Measurements from ENCODE around the gene CDC20B.
A peak's percentile ranks its signal among the peaks of the same experiment; 100 is the strongest.

CDC20B gene, protein sequence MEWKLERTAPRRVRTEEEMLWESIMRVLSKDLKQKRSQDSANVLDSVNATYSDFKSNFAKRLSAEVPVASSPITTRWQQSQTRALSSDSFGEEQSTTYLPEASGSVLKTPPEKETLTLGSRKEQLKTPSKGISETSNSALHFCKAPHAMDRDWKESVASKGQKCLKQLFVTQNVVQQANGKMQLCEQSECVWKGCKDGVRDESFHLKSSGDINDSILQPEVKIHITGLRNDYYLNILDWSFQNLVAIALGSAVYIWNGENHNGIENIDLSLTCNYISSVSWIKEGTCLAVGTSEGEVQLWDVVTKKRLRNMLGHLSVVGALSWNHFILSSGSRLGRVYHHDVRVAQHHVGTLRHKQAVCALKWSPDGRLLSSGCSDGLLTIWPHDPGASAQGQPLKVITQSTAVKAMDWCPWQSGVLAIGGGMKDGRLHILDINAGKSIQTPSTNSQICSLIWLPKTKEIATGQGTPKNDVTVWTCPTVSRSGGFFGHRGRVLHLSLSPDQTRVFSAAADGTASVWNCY

DNA sequence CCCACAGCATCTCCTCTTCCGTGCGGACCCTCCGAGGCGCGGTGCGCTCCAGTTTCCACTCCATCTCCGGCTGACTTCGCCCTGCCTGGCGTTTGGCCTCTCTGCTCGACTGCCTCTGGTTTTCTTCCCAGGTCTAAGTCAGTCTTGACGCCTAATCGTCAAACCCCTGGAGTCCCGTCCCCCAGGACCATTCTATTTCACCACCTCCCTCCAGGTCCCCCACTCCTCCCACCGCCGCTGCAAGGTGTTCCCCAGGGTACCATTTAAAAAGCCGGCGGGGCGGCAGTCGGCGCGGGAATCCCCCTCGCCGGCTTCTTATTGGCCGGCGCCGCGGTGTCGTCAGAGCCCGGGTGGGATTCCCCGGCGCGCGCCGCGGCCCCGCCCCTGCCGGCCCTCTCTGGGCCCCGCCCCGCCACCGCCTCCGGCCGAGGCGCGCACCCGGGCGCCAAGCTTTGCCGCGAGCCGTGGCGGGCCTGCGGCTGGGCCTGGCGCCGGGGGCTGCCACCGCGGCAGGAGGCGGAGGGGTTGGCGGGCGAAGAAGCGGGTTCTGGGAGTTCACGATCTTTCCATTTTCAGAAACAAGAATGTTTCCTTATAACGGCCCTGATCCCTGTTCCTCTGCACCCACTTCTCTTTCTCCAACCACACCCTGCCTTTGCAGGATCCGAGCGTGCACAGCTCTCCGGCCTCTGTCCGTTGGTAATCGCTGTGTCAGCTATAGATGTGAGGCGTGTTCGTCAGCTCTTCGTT, at the start of gene CDC20B:
CDC20B (minus strand) TSS at position 241 of the 750 bp plus-strand sequence; CDS start at position 64, 177 bp downstream.
- peak; percentile 98 for DNase-seq

DNA sequence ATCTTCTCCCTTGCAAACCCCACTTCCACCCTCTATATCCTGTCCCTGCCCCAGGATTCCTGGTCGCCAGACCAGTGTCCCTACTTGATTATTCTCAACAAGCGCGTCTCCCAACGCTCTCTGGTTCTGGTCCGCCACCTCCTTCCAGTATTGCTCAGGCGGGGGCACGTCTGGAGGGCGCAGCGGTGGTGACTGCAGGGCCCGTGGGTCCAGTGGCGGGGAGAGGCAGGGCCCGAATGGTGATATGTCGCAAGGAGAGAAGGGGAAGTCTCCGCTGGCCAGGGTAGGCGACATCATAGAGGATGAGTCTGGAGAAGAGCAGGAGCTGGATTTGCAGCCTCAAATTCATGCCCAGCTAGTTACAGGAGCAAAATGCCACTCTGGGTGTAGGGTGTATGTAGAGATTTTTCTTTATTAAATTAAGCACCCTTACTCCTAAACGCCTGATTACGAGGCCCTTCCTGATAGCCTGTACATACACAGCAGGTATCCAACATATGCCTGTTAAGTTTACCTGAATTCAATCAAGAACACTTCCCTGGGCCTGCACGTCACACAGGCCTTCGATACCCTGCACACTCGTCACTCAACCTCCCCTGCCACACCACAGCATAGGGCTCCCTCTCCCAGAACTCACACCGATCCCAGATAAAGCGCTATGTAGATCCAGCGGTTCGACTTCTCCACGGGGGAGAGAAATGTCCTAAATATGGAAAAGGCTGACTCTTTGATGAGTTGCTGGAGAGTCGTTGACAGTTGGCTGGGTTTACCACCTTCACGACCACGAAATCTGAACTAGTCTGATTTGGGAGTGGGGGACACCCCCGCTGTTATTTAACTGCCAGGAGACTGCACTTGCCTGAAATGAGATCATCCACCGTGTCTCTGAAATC, 49.4 kb upstream of the CDC20B start:
- no peak for DNase-seq

DNA sequence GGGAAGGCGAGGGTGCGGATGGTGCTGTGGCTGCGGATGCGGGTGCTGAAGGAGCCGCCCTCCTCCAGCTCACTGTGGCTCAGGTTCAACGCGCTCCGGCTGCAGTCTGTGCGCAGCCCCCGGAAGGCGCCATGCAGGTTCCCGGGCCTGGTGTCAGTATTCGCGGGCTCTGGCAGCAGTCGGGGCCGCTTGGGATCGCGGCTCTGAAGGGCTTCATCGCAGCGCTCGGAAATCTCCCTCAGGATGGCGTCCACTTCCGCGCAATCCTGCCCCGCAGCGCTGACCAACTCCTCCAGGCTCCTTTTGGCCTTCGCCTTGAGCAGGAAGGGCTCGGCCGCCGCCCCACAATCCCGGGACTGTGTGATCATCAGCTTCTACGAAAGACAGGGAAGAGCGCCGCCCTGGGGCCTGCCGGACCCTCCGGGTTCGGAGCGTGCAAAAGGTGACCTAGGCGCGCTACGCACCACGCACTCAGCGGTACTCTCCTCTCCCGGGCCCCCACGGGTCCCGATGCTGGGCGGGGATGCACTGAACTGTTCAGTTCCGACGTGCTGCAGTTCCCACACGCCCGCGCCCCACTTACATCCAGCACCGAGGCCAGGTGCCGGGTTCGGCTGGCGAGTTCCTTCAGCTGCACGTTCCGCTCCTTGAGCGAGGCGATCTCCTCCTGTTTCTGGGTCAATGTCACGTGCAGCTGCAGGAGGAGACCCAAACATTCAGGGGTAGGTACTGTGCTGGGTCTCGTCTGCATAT, 47.6 kb upstream of the CDC20B start:
- DNase-seq = no peak

DNA sequence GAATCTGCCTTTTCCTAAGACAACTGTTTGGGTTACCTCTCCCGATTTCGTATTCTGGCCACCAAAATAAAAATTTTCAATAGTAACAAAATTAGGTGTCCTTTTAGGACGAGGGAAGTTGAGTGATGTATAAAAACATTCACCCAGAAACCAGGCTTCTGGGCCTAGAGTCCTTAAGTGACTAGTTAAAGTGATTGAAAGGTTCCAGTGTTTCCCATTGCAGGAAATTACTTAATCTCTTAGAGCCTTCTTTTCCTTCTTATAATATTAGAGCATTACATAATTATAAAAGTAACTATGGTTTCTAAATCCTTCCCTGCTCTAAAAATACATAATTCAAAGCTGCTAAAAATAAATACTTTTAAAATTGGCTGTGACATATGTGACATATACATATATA, 46.8 kb upstream of the CDC20B start:
- no peak for DNase-seq

DNA sequence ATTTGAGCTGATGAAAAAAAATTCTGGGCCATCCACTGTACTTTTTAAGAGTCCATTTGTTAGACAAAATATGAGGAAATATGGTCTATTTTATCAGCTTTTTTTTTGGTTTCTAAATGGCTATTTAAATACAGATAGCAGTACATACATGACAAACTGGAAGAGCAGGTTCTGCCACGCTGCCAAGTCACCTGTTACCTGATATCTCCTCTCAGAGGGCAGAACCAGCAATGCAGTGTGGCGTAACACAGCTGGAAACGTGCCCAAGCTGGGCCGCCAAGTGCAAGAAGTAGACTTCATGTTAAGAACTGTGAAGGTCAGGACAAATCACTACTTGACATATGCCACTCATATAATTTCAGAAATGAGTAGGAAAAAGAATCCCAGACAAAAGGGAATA, 46.0 kb upstream of the CDC20B start:
- peak; percentile 36 for DNase-seq

DNA sequence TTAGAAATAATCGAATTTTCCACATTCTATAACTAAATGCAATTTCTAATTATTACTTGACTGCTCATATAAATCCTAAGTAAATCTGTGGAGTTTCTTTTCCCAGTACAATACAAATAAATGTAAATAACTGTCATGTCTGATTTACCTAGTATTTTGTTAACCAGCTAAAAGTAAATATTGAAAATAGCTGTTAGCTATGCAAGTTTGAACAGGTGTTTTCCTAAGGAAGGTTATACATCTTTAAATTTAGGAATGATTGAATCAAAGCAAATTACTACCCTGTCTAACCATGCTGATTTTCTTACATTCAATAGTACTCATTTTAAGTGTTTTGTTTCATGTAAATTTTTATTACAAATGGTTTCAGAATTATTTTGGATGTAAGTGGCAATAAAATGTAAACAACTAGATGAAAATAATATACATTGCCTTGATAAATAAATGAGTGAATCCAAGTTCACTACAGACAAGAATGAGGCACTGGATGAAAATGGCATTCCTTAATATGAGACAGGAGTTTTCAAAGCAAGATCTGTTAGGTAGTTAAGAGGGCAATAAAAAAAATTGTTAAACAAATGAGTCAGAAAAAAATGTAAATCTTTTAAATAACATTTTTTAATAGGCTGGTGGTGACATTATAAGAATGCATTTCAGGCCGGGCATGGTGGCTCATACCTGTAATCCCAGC, 38.4 kb upstream of the CDC20B start:
- peak; percentile 62 for DNase-seq

DNA sequence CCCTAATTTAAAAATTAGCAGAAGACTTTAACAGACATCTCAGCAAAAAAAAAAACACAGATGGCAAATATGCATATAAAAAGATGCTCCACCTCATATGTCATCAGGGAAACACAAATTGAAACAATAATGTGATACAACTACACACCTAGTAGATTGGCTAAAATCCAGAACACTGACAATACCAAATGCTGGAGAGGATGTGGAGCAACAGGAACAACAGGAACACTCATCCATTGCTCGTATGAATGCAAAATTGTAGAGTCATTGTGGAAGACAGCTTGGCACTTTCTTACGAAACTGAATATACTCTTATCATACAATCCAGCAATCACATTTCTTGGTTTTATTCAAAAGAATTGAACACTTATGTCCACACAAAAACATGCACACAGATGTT, 32.0 kb upstream of the CDC20B start:
- DNase-seq = no peak

DNA sequence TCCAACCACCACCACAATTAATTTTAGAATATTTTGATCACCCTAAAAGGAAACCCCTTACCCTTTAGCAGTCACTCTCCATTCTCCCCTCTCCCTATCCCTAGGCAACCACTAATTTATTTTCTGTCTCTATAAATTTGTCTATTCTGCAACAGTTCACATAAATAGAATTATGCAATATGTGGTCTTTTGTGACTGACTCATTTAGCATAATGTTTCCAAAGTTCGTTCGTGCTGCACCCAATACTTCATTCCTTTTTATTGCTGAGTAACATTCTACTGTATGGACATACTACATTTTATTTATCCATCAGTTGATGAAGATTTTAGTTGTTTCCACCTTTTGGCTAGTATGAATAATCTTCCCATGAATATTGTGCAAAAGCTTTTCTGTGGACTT, 18.2 kb upstream of the CDC20B start:
- no peak for DNase-seq

DNA sequence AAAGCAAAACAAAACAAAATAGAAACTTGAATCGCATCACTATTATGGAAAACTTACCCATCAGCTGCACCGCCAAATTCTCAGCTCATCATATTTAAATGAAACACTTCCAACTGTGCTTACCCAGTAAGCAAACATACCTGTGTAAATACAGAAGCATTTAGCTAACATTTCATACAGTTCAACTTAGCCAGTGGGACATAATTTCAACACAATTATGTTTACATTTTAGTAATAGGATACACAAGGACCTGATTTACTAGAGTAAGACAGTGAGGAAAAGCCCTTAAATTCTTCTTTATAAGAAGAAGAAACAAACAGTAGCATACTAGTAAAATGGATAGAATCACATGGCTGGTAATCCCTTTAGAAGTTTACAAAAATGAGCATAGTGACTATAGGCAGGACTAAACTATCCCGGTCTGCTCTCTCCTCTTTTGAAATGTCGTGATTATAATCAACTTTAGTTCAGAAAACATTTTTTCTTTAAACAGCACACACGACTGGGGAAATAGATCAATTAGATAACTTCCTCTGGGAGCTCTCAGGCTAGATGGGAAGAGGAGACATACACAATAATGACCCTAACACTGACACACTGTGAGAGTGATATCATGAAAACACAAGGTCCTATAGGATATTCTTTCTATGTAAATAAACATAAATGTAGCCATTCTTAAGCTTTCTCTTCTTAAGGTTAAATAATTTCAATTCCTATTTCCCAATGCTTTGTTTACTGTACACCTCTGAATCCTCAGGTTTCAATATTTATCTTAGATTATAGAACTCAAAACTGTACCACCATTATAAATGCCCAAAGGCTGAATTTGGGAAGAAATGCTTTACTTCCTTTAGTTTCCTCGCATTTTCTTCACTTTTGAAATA, 15.9 kb upstream of the CDC20B start:
- DNase-seq = peak; percentile 96

DNA sequence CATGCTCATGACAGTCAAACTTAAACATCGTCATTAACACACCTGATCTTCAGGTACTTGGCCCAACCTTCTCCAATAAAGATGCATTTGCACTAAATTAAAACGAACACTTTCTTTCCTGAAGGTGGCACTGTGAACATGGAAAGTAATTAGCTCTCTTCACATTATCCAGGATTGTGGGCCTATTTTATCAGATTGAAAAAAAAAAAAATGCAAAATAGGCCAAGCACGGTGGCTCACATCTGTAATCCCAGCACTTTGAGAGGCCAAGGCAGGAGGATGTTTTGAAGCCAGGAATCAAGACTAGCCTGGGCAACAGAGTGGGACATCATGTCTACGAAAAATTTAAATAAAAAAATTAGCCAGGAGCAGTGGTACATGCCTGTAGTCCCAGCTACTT, 14.4 kb upstream of the CDC20B start:
- DNase-seq = peak; percentile 93

DNA sequence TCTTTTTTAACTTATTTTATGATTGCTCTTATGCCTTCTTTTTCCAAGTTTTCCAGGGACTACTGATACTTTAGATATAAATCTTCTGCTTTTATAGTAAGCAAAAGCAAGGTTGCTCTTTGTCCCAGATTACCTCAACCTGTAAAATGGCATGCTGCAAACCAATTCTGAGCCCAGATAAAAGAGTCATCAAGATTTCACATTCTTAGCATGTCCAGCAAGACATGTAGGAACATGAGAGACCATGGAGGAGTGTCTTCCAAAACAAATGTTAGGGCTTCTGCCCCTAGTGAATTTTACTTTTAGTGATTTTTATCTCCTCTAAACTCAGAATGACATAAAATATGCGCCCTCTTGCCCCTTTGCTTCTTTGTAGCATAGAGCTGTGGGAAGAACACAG, 7.0 kb upstream of the CDC20B start:
- no peak for DNase-seq

DNA sequence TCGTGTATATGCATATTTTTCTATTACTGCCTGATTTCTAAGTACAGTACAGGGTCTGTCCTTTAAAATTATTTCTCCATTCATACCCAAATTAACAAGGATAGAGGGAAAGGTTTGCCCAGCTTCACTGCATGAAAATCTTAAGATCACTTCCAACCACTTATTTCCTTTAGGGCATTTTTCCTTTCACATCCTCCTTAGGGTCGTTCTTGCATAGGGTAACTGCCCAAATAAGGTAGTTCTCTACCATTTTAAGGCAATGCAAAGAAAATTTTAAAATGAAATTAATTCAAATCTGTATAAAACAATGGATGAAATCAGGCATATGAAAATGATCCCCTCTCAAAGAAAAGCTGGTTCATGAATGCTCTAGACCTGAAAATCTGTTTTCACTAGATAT, 4.1 kb upstream of the CDC20B start:
- DNase-seq = peak; percentile 36

DNA sequence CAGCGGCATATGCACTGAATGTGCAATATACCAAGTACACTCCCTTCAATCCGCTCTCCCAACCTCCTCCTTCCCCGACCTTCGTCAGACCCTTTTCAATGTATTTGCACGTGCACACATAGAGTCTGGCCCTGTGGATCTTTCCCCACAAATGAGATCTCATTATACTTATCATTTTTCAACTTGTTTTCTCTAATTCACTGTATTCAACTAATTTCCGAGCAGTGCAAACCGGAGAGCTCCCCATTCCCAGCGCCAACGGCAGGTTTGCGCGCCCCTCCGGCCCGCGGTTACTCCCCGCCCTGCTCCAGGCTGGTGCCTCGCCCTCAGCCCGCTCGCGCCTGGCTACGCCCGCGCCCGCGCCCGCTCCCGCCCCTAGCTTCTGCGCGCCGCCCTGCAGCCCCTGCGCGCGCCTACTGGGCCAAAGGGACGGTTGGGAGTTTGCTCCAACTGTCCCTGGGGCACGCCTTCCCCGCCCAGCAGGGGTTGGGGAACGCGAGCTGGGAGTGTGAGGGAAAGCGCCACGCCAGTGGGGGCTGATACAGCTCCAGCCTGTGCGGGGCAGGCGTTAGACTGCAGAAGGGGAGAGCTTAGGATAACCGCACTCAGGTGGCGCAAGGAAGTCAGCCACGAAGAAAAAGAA, 3.3 kb upstream of the CDC20B start:
- DNase-seq = peak; percentile 99

DNA sequence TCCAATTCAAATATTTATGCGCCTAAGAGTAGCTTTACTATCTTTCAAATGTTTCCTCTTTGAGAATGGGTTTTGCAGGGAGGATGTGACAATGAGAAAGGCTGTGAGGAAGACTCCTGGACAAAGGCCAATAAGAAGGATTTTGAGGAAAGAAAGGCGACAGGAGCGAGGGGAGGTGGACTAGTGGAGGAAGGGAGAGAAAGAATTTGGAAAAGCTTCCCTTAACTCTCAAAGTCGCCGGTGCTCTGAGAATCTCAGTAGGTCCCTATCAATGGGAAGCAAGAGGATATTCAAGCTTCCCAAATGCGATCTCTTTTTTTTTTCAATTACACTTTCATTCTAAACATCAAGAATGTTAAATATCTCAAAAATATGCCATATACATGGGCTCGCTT, 2.8 kb upstream of the CDC20B start:
- DNase-seq = peak; percentile 72

DNA sequence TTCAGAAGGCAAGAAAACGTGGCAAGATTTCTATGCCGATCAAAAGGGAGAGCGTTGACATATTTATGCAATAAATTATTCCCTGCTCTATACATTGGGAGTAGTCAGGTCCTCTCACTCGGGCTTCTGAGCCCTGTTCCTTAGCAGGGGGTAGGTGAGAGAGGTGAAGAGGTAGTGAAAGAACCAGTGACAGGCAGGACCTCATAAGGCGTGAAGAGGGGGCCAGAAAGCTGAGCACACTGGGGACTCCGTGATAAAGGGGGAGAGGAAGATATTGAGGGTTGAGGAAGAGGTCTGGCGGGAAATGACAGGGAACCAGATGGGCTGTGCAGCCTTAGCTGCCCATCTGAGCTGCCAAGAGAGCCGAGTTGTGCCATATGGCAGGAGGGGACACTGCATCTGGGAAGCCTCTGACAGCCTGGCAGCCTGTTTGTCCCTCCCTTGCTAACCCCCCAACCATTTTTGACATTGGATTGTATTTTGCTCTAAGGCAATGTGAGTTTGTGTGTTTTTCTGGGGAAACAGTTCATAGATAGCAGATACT, 782 bp upstream of the CDC20B start:
- DNase-seq = peak; percentile 92

DNA sequence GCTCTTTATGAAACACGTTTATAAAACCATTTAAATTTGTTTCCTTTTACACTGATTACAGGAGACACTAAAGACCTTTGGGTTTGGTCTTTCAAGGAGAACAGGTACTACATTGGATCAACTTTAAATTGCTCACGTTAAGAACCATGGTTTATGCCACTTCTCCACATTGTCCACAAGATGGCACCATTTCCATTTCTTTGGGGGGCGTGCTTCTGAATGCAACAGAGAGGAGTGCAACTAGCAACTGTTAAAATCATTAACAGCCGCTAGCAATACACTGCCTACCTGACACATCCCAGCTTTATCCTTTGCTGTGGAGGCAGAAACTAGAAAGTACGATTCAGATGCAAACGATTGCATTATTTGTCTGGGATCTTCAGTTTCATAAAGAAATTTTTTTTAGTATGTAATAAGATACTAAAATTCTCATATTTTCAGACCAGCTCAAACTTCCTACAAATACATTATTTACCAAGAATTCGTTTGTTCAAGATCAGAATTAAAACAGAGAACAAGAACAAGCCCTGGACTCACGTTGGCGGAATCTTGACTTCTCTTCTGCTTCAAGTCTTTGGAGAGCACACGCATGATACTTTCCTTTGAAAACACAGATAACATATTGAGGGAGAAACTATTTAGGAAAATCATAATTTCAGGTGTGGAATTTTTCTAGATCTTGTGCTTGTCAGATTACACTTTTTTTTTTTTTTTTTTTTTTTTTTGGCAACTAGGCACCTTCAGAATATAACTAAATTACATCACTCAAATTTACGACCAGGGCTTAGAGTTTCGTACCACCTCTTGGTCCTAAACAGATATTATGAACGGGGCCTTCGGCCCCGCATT, 702 bp downstream of the CDC20B start:
- DNase-seq = peak; percentile 95

DNA sequence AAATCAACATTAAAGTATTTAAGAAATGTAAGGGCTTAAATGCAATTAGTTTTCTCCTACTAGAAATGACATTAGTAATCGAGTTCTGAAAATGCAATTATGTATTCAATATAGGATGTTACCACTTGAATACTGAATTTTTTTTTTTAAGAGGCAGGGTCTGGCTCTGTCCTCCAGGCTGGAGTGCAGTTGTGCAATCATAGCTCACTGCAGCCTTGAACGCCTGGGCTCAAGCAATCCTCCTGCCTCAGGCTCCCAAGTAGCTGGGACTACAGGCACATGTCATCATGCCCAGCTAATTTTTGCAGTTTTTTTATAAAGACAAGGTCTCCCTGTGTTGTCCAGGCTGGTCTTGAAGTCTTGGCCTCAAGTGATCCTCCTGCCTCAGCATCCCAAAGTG, 1.5 kb downstream of the CDC20B start:
- DNase-seq = no peak

DNA sequence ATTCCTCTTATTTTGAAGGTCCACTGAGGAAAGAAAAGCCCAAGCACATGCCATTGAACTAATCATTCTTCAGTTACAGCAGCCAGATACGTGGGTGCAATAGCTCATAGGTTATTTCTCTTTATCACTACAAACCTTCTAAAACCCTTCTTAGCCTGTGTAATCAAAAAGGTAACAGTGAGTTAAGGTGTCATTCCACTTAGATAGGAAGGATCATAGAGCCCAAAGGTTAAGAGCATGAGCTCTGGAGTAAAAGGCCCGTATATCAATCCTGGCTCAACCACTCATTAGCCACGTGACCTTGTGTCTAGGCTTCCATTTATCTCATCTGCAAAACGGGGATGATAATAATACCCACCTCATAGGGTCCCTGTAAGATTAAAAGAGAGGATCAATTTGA, 10.3 kb downstream of the CDC20B start:
- no peak for DNase-seq
